ENCODE results near the gene PIK3R2.

GRCh38 chr19:18216789-18217188 lies 63.8 kb downstream of the PIK3R2 start:
- TF ChIP-seq ZNF274 (IDR thresholded peaks at IDR 0.05; ENCODE audit: low read depth, low read length) = no peak
- TF ChIP-seq YY1 (IDR thresholded peaks at IDR 0.05; ENCODE audit: insufficient read depth, insufficient read length) = no peak
- TF ChIP-seq SUZ12 (IDR thresholded peaks at IDR 0.05; ENCODE audit: extremely low read depth, insufficient read depth, insufficient read length) = no peak
